Endothelial cell of umbilical vein (primary cell): Measurements from ENCODE around the gene IGSF3.

ENCODE experiments used
- CTCF ChIP-seq, 2 donors: IDR thresholded peaks; 1 replicate in 1 of 2; 2 replicates in 1 of 2; pipeline ENCODE4 v1.5.1; 2011; ENCODE audit warnings: low read length in 2 of 2, mild to moderate bottlenecking in 2 of 2, moderate library complexity in 2 of 2, control low read depth in 1 of 2, inconsistent platforms in 1 of 2, low read depth in 1 of 2; ENCODE audit not compliant: insufficient read depth in 1 of 2; ENCODE audit errors: extremely low read depth in 1 of 2
- EZH2 ChIP-seq: IDR thresholded peaks from 2 replicates; pipeline ENCODE4 v1.6.1; 2012; ENCODE audit warnings: borderline replicate concordance, low read depth, mild to moderate bottlenecking, moderate library complexity, low read length, inconsistent platforms; ENCODE audit not compliant: severe bottlenecking
- GATA2 ChIP-seq: IDR thresholded peaks from 2 replicates; pipeline ENCODE4 v1.7.0; 2011; ENCODE audit warnings: low read depth, mild to moderate bottlenecking, moderate library complexity, mixed read lengths, low read length; ENCODE audit not compliant: insufficient read length, insufficient read depth
- JUN ChIP-seq: IDR thresholded peaks from 2 replicates; pipeline ENCODE4 v1.6.1; 2011; ENCODE audit warnings: borderline replicate concordance, low read depth; ENCODE audit not compliant: insufficient read length, insufficient read depth
- POLR2A ChIP-seq: IDR thresholded peaks from 2 replicates; pipeline ENCODE4 v1.6.1; 2012; ENCODE audit warnings: low read depth, mild to moderate bottlenecking, control low read depth, low read length

GRCh38 chr1:116674751-116675150, 7.2 kb upstream of the IGSF3 start:
- TF ChIP-seq CTCF (IDR thresholded peaks at IDR 0.05; ENCODE audit: extremely low read depth in 1 of 2, insufficient read depth in 1 of 2, low read depth in 1 of 2, low read length in 2 of 2) (no peak), JUN (no peak), POLR2A (no peak), GATA2 (no peak), EZH2 (no peak)
